GM19239 (cell line): Measurements from ENCODE around the gene BNC2.

Experiments used
- DNase-seq: peaks from one replicate; pipeline ENCODE4 v3.0.0; 2011; ENCODE audit warnings: low spot score; ENCODE audit not compliant: insufficient read length
- FAIRE-seq: peaks from 2 replicates; lab custom pipeline; 2011; peaks lifted over from hg19 to GRCh38; lab: Jason Lieb, UNC

BNC2 gene

DNA sequence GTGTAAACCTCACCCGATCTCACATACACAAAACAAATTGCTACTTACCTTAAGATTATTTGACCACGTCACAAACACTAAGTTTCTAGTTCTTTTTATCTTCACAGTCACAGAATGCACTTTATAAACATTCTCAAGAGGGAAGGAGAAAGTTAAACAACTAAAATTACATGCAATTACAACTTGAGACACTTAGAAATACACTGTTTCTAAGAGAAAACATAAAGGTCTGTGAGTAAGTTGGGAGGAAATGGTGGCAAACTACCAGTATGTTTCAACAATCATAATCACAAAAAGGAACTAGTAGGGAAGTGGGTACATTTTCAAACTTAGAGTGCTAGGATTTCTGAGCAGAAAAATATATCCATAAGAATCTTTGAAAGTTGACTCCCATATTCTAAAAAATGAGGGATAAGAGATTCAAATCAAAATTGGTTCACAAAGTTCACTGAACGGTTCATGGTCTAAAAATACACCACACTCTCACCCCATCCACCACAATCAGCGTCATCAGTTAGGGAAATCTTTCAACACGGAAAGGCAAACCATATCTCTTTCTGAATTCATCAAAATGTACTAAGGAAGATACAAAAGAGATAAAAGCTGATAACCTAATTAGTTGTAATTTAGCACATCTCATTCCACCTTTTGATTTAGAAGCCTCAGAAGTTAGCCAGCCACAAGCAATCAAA is 182.6 kb downstream of the BNC2 start:
- no peak for FAIRE-seq
- no peak for DNase-seq

DNA sequence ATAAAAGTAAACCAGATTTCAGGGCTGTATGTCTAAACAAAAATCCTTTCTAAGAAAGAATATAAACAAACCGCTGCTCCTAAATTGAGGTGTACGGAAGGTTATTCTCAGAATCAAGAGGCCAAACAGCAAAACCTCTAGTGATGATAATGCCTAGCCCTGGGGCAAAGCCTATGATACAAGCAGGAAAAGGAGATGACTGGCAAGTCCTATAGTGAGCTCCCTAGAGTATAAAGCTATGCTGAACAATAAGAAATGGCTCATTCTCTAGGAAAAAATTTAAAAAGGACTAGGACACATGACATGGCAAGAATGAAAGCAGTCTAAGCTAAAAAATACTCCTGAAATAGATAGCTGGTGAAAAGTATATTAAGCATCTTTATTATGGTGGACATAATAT is 187.1 kb downstream of the BNC2 start:
- FAIRE-seq (no peak), DNase-seq (no peak)

DNA sequence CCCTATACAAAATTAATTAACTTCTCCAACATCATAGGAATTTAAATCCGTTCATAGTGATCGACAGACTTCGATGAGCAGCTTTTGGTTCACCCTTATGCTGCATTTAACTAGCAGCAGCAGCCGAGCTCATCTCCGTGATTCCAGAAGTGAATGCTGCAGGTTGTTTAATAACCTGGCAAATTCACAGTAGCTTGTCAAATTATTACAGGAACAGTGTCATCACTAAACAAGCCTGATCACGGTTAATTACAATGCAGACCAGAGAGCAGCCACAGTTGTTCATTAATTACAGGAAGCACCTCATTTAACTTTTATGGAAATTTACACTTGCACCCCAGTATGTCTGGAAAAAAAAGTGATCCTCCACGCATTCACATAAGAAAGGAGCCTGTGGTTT is 188.2 kb downstream of the BNC2 start:
- DNase-seq (no peak), FAIRE-seq (no peak)

DNA sequence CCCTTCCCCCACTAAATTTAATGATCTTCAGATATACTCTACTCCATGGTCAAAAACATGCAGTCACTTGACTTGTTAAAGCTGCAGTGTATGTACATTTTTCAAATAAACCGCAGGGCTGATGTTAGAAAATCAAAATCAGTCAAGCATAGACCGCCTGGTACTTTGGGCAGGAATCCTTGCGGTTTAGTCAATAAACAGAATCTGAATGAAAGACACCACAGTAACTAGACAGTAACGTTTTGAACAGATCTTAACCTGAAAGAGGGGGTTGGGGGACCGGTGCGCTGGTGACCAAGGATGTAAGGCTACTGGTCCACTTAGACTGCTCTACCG is 188.8 kb downstream of the BNC2 start:
- FAIRE-seq (no peak), DNase-seq (no peak)

DNA sequence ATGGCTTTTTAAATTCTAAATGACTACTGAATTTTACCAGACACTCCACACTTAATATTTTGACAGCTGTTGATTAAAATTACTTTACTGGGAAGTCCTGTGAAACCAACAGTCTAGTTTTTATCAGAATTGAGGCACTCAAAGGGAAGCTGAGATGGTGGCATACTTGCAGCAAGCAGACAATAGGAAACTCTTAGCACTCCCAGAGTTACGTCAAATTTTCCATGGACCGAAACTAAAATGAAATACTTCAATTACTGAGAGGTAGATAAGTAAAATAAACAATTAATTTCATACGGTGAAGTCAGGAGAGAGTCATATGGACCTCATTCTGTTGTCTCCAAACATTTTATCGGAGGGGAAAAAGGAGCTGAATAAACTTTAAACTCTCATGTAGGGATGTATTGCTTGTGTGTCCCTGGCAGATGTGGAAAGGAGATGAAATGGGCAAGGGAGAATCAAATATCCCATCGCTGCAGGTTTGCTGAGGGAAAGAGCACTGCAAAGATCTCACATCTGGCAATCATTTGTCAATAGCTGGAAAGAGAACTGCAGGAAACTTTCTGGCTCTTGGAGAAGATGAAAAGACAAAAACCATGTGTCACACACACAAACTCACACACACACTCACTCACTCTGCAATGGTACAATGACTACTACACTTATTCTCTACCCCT is 189.4 kb downstream of the BNC2 start:
- FAIRE-seq: no peak
- no peak for DNase-seq

DNA sequence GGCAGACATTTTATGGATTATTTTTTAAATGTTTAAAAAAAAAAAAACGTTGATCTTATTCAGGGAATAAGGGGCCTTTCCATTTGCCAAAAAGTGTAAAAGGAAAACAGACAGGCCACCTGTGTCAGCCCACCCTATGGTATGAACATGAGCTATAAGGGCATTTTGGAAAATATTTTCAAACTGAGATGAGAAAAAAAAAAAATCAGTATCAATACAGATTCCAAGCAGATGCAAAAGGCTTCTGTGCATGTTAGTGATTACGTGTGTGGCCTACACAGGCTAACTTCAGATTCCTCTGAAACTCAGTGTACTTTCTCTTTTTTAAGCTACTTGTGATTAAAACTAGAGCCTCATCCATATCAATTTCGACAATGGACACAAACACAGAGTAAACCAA is 189.9 kb downstream of the BNC2 start:
- no peak for FAIRE-seq
- no peak for DNase-seq

DNA sequence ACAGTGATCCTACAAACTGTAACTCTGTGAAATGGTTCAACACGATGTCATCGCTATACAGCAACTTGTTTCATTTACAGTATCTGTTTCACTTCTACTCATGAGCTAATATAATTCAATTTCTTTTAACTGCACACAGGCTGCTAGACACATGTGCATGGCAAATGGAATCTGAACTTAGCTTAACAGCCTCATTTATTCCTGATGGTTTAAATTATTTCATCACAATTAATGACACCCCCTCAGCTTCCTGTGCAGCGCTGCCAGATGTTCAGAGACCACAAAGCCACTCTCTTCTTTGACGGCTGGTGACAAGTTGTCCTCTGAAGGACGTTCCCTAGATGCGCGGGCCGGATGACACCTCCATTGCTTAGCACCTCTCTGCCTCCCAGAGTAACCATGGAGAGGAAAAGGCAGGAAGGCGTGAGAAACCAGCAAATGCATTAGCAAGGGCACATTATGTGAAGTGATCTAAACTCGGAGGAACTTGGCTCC is 191.1 kb downstream of the BNC2 start:
- DNase-seq (no peak), FAIRE-seq (no peak)

DNA sequence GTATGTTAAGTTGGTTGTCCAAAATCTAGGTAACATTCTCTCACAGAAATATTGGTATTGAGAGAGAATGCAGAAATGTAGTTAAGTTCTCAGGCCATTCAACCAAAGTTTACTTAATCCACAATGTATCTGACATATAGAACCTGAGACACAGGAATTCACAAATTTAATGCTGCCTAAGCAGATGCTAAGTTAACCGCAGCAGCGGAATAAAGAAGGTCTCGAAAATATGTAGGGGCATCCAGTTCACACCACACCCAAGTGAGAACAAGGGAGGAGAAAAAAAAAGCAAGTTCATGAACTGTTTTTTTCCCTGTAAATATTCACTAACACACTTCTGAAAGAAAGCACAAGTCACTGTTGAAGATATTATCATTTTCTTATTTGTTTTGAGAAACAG is 194.0 kb downstream of the BNC2 start:
- FAIRE-seq: no peak
- DNase-seq: no peak

DNA sequence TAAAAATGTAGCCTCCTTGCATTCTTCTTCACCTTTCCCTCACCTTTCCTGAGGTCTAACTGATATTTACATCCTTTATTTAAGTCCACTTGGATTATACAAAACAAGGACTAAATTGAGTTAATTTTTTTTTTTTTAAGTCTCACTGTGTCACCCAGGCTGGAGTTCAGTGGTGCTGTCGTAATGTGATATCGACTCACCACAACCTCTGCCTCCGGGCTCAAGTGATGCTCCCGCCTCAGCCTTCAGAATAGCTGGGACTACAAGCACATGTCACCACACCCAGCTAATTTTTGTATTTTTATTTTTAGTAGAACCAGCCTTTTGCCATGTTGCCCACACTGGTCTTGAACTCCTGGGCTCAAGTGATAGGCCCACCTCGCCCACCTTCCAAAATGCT is 195.3 kb downstream of the BNC2 start:
- FAIRE-seq (no peak), DNase-seq (no peak)

DNA sequence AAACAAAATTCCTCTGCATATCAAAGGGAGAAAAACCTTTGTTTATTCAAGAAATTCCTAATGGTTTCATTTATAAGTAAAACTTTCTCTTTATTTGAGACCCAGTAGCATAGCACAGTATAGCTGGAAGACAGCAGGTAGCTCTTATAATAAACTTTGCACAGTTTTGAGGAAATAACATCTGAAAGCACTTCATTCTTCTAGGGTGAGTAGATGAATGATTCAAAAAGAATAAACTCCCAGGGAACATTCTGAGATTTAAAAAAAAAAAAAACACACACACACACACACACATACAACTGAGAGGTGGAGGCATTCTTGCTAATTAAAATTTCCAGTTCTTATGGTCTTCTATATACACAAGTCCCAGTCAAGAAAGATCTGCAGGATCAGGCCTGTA is 197.3 kb downstream of the BNC2 start:
- no peak for DNase-seq
- no peak for FAIRE-seq

DNA sequence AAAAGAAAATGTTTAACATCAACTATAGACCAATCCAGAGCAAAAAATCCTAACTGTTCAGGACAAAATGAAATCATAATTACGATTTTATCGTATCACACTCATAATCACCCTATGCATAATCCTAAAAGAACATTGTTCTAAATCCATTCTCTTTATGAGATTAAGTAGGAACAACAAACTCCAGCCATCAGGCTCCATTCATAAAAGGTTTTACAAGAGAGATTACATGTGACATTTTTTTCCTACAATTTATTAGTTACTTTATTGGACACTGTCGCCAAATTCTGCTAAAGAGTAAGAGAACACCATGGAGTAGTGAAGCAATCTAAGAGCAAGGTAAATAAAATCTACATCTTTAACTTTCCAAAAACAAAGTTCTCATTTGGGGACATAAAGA is 198.0 kb downstream of the BNC2 start:
- FAIRE-seq (no peak), DNase-seq (no peak)

DNA sequence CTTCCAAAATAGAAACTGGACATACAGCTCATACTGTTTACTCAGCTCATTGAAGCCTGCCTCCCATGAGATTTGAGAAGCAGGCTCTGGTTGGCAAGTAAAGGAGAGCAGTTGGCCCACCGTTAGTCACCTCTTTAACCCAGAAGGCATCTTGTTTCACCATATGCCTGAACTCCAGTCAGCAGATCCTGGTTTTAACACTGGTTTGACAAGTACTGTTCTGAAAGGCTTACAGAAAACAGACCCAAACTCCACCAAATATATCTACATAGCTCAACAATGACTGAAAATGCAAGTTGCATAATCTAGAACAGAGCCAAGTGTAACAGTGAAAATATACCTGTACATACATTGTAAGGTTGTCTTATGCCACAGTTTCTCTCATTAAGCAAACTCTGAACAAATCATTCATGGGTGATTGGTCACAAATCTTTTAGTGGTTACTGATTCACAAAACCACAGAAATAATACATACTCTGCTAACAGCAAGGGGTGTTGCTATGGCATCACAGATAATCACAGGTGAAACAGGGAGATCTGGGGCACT is 198.8 kb downstream of the BNC2 start:
- no peak for DNase-seq
- no peak for FAIRE-seq

DNA sequence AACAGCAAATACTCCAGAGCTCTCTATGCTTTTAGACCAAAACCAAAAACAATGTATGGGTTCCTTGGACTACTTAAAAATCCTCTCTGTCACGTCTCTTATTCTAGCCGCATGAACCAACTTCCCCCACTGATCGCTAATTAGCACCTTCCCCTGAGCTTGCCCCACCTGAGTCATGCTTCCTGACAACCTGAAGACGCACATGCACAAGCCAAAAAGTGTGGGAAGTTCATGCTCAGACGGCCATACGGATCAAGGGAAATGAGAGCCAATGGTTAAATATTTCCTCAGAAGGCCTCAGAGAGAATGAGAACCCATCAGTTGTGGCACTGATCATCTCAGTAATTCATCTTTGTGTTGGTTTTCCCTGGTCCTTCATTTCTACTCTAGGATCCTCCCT is 199.7 kb downstream of the BNC2 start:
- FAIRE-seq: no peak

DNA sequence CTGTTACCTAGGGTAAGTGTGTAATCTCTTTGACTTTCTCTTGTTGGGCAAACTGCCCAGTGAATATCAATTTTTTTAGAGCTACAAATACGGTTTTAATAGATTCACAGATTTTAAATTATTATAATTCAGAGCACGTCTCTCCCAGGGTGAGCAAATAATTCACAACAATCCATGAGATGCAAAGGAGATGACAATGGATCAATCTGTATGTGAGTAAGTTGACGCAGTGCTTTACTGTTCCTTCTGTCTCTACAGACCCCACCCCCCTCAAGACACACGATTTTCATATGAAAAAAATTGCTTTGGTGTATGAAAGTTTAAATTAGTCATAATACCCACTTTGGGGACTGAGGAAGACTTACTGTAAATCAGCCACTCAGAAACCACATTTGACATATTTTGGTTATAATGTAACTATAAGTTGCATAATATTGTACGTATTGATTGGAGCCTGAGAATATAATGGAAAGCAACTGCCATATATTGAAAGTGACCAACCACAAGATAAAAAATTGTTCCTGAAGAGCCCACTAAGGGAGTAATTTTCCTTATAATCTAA is 201.7 kb downstream of the BNC2 start:
- no peak for DNase-seq
- no peak for FAIRE-seq

More for the DNA sequence above, 199.7 kb downstream of the BNC2 start:
- DNase-seq: no peak

DNA sequence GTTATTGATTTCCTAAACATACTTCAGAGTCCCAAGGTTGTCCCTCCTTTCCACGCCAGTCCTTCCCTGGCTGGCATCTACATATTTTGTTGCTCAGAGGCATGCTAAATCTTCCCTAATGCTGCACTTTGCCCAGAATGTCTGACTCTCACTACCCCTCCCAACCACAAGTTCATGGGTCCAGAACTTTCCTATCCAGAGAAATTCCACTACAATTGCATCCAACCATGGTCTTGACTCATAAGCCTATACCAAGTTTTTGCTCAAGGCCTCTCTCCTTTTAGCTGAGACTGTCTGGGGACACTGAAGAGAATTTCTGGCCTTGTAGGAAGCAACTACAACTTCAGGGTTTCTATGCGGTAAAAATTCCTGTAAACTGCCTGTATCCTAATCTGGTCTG is 206.3 kb downstream of the BNC2 start:
- DNase-seq: no peak
- FAIRE-seq: no peak

DNA sequence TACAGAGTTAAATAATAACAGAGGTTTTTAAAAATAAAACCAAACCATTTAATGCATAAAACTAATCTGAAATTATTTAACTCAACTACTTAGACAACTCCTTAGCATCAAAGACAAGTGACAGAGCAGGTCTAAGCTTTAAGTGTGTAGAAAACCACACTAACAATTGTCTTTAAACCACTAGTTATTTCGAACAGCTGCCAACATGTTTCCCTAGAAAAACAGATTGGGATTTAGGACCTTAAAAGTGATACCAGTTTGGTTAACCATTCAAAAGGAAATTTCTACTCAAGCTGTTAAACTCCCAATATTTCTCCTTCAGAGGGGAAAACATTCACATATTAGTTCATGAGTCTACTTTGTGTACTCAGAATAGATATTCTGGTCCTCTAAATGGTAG is 208.7 kb downstream of the BNC2 start:
- no peak for DNase-seq
- no peak for FAIRE-seq

DNA sequence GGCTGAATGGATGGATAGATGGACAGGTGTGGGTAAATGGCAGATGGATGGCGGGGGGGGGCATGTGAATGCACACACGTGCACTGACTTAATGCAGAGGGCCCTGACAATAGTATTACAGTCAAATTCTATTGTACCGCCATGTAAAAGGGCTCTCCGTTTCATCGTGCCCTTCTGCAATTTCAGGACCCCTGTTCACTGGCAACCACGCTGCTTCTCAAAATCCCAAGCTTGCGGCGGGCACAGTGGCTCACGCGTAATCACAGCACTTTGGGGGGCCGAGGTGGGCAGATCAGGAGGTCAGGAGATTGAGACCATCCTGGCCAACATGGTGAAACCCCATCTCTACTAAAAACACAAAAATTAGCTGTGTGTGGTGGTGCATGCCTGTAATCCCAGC is 211.4 kb downstream of the BNC2 start:
- FAIRE-seq: no peak

DNA sequence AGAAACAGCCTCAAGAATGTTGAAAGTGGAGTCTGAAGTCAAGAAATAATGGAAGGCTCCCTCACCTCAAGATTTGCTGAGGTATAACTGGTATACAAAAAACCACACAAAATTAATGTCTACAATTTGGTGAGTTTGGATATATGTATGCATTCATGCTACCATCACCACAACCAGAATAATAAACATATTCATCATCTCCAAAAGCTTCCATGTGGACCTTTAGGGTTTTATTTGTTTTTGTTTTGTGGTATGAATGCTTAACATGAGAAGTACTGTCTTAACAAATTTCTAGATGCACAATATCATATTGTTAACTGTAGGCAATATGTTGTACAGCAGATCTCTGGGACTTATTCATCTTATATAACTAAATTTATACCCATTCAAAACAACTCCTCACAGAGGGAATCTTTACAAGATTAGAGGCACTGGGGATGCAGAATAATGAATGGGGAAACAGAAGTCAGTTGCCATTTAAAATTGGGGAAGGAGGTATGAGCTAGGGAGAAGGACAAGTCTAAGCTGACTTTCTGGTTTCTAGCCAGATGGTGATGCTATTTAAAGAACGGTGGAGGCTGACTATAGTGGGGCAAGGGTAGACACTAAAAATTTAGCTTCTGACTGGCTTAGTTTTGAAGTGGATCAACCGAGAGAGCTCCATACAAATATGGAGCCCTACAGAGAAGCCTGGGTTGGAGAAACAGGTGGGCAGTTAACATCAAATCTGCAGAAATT is 213.9 kb downstream of the BNC2 start:
- no peak for FAIRE-seq
- DNase-seq: no peak

More for the DNA sequence above, 211.4 kb downstream of the BNC2 start:
- DNase-seq: no peak

DNA sequence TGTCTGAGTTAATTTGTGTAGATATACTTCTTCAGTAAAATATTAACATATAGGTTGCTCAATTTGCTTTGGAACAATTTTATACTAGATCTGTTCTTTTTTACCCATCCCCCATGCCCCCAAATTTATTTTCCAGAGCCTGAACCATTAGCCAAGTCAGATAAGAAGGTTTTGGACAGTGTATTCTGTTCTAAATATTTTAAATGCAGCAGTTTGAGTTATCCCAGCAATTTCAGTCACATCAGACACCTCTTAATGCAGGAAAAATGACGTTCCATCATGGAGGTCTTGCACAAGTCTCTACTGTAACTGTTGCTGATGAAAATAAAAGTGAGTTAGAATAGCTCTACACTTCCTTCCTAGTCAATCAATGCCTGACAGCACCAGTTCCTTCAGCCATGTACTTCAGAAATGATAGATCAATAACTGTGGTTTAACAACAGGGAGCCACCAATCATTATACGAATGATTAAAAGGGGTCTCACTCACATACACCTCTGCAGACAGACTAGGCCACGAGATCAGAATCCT is 215.8 kb downstream of the BNC2 start:
- FAIRE-seq: no peak
- no peak for DNase-seq
